LHCN-M2 (cell line): ENCODE results near the gene CCDC137. TPM values are rescaled to one million over a fixed set of nuclear protein-coding genes. Genes with fewer than 3 reads are reported as not detected.

Source experiments
- DNase-seq: peaks from one replicate; pipeline ENCODE4 v3.0.0-alpha.2; 2012; ENCODE audit warnings: low read depth
- total RNA-seq: library from RNA; depleted of rRNA; stranded (reverse); fragments of >200 nt; gene quantifications from 2 replicates; pipeline ENCODE4 v1.2.3, GENCODE V29; 2014

The CCDC137 gene
- total RNA-seq, 1 experiment from 2014 or later = 28.2 TPM

- no peak for DNase-seq
These were observed 15.6 kb upstream of the CCDC137 start for GRCh38 chr17:81650951-81651350.

GRCh38 chr17:81651692-81652091, 14.8 kb upstream of the CCDC137 start:
- peak; percentile 84 for DNase-seq

- DNase-seq = no peak
These were observed 13.4 kb upstream of the CCDC137 start for GRCh38 chr17:81652906-81653771.

- DNase-seq = no peak
These were observed 11.0 kb upstream of the CCDC137 start for GRCh38 chr17:81655378-81656117.

- no peak for DNase-seq
These were observed 10.3 kb upstream of the CCDC137 start, which contains the start of gene PDE6G for GRCh38 chr17:81656118-81656743. PDE6G (minus strand) TSS chr17:81656542; CDS start chr17:81653305, 3,237 bp downstream.

GRCh38 chr17:81656835-81657234, 9.7 kb upstream of the CCDC137 start:
- no peak for DNase-seq

- no peak for DNase-seq
These were observed 7.5 kb upstream of the CCDC137 start for GRCh38 chr17:81659038-81659437.

GRCh38 chr17:81660441-81660840, 6.1 kb upstream of the CCDC137 start:
- DNase-seq = no peak

GRCh38 chr17:81662002-81662401, 4.5 kb upstream of the CCDC137 start:
- no peak for DNase-seq

GRCh38 chr17:81664051-81664470, 2.5 kb upstream of the CCDC137 start:
- DNase-seq = no peak

GRCh38 chr17:81665205-81666091, 1.1 kb upstream of the CCDC137 start:
- DNase-seq = peak; percentile 26

GRCh38 chr17:81666092-81666341, 520 bp upstream of the CCDC137 start:
- no peak for DNase-seq

- no peak for DNase-seq
These were observed 1.2 kb downstream of the CCDC137 start for GRCh38 chr17:81667754-81668153.

GRCh38 chr17:81672504-81672903, 6.0 kb downstream of the CCDC137 start:
- no peak for DNase-seq

- no peak for DNase-seq
These were observed 6.4 kb downstream of the CCDC137 start for GRCh38 chr17:81672954-81673353.

- DNase-seq = no peak
These were observed 7.2 kb downstream of the CCDC137 start for GRCh38 chr17:81673561-81674258.

GRCh38 chr17:81675515-81676221, 9.1 kb downstream of the CCDC137 start:
- peak; percentile 15 for DNase-seq

GRCh38 chr17:81676906-81677305, 10.4 kb downstream of the CCDC137 start:
- DNase-seq = no peak

- no peak for DNase-seq
These were observed 13.6 kb downstream of the CCDC137 start for GRCh38 chr17:81680150-81680549.

- no peak for DNase-seq
These were observed 15.1 kb downstream of the CCDC137 start for GRCh38 chr17:81681672-81682071.
